SW 1271 (cell line): Measurements from ENCODE around the gene STAB1.

Source experiments
- DNase-seq, 2 experiments: peaks; one replicate each; lab custom pipeline; 2025; lab: John Stamatoyannopoulos, UW

STAB1 gene

DNA sequence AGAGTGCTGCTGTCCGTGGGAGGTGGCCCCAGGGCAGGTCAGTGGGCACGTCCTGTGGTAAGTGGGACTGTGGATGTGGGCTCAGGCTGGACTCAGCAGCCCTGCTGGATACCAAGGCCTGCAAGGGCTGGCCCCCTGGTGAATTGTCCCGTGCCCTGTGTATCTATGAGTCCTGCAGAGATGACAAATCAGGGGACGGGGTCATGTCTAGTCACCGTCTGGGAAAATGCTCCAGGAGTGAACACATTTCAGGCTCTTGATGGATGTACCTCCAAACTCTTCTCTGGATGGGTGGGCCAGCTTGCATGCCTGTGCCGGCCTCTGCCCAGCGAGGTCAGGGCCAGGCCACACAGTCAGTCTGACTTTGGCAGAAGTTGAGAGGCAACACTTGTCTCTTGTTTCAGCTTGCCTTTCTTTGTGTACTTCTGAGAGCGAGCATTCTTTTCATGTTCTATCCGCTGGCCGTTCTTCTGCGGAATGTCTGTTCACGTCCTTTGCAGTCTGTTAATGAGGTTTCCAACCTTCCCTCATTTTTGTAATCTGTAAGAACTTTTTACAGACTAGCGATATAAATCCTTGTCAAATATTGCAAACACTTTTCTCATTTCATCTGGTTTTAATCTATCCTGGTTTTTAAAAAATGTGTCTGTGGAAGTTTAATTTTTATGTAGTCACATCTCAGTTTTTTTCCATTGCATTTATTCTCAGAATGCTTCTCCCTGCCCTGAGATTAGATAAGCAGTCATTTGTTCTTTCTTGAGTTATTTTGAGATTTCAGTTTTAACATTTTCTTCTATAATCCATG is 11.4 kb upstream of the STAB1 start:
- DNase-seq: no peak

DNA sequence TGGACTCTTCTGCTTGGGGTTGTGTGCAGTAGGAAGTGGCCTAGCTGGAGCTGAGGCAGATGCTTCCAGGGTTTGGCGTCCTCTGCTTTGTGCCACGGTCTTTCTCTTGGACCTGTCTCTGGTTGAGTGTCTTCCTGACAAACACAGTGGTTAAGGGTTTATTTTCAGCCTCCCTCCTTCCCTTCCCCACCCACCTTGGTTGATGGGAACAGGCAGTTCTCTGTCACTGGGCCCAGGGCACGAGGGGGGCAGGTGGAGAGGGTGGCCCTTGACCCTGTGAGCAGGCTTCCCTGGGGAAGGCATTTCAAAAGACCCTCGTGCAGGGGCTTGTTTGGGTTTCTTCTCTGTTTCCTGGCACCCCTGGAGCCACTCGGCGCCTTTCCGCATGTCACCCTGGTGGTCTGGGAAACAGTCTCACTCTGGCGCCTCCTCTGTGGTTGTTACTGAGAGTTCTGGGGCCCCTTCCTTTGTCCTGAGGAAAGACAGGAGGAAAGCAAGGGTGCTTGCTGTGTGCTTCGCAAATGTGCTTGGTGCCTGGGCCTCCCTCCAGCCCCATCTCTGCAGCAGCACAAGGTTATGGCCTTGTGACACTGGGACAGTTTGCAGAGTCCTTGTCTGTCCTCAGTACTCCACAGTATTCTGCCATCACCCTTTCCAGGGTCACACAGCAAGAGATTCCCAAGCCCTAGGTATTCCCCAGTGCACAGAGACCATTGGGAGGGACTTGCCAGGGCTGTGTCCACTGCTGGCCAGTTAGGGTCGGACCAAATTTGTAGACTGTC is 10.3 kb upstream of the STAB1 start:
- no peak for DNase-seq

DNA sequence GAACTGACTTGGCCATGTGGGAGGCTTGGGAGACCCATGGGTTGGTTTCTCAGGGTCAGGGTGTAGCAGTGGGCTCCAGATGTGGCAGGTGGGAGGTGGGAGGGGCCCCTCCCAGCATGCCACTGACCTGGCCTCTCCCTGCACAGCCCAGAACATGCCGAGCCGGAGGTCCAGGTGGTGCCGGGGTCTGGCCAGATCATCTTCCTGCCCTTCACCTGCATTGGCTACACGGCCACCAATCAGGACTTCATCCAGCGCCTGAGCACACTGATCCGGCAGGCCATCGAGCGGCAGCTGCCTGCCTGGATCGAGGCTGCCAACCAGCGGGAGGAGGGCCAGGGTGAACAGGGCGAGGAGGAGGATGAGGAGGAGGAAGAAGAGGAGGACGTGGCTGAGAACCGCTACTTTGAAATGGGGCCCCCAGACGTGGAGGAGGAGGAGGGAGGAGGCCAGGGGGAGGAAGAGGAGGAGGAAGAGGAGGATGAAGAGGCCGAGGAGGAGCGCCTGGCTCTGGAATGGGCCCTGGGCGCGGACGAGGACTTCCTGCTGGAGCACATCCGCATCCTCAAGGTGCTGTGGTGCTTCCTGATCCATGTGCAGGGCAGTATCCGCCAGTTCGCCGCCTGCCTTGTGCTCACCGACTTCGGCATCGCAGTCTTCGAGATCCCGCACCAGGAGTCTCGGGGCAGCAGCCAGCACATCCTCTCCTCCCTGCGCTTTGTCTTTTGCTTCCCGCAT is 7.9 kb upstream of the STAB1 start:
- no peak for DNase-seq

DNA sequence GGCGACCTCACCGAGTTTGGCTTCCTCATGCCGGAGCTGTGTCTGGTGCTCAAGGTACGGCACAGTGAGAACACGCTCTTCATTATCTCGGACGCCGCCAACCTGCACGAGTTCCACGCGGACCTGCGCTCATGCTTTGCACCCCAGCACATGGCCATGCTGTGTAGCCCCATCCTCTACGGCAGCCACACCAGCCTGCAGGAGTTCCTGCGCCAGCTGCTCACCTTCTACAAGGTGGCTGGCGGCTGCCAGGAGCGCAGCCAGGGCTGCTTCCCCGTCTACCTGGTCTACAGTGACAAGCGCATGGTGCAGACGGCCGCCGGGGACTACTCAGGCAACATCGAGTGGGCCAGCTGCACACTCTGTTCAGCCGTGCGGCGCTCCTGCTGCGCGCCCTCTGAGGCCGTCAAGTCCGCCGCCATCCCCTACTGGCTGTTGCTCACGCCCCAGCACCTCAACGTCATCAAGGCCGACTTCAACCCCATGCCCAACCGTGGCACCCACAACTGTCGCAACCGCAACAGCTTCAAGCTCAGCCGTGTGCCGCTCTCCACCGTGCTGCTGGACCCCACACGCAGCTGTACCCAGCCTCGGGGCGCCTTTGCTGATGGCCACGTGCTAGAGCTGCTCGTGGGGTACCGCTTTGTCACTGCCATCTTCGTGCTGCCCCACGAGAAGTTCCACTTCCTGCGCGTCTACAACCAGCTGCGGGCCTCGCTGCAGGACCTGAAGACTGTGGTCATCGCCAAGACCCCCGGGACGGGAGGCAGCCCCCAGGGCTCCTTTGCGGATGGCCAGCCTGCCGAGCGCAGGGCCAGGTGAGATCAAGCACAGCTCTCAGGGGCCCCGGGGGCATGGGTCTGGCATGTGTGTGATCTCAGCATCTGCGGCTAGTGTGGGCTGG is 7.1 kb upstream of the STAB1 start:
- no peak for DNase-seq

DNA sequence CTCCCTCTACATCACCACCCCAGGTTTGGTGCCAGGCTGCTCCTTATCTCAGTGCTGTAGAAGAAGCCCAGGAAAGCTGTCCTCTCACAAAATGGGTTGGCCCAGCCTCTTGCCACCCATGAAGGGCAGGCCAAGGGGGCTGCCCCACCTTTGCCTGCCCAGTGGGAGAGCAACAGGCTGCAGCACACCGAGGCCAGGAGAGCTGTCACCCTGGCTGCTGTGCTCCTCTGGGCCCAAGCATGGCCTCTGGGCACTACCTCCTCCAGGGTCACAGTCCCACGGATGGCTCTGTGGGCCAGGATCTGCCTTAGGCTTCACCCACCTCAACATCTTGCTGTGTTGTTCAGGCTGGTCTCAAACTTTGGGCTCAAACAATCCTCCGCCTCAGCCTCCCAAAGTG is 6.4 kb upstream of the STAB1 start:
- DNase-seq: no peak

DNA sequence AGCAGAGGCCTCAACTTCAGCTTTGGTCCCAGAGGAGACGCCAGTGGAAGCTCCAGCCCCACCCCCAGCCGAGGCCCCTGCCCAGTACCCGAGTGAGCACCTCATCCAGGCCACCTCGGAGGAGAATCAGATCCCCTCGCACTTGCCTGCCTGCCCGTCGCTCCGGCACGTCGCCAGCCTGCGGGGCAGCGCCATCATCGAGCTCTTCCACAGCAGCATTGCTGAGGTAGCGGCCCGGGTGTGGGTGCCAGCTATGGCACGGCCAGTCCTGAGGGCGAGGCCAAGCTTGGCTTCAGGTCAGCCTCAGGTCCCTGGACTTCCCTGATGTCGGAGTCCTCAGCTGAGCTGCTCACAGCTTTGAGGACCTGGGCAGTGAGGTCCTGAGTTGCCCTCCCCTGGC is 5.7 kb upstream of the STAB1 start:
- DNase-seq: no peak

DNA sequence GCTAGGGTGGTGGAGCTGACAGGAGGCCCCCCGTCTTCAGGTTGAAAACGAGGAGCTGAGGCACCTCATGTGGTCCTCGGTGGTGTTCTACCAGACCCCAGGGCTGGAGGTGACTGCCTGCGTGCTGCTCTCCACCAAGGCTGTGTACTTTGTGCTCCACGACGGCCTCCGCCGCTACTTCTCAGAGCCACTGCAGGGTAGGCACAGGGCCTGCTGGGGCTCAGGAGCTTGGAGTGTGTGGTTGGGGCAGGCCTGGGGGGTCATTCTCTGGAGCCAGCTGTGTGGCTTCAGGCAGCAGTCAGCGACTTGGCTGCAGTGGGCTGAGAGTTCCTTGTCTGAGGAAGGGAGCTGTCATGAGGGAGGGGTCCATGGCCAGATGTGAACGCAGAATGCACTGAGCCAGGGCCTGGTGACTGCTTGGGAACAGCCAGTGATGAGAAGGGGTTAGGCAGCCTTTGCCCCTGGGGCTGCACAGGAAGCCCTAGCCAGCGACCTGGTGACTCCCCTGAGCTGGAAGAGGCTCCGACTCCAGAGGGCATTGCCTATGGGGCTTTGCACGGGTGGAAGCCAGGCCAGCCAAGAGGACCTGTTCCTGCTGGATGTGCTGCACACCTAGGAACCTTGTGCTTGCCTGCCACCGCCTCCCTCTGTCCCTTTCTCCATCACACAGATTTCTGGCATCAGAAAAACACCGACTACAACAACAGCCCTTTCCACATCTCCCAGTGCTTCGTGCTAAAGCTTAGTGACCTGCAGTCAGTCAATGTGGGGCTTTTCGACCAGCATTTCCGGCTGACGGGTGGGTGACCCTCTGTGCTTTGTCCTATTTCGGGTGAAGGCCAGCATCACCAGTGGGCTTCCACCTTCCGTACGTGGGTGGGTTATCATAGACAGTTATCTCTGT is 4.9 kb upstream of the STAB1 start:
- DNase-seq: no peak

DNA sequence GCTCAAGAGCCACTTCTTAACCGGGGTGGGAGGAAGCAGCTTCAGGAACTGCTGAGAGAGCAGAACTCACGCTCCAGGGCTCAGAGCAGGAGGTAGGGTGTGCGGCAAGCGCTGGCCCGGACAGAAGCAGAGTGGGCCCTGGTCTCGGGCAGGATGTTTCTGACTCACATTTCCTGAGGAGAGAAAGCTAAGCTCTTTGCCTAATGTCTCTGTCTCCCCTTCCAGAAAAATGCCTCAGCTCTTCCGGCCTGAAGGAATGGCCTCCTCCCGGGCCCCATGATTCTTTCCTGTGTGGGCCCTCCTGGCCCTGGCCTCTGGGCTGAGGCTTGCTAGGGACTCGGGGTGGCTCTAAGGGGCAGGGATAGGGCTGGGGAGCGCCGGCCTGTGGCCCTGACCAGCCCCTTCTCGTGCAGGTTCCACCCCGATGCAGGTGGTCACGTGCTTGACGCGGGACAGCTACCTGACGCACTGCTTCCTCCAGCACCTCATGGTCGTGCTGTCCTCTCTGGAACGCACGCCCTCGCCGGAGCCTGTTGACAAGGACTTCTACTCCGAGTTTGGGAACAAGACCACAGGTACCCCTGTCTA is 4.1 kb upstream of the STAB1 start:
- no peak for DNase-seq

DNA sequence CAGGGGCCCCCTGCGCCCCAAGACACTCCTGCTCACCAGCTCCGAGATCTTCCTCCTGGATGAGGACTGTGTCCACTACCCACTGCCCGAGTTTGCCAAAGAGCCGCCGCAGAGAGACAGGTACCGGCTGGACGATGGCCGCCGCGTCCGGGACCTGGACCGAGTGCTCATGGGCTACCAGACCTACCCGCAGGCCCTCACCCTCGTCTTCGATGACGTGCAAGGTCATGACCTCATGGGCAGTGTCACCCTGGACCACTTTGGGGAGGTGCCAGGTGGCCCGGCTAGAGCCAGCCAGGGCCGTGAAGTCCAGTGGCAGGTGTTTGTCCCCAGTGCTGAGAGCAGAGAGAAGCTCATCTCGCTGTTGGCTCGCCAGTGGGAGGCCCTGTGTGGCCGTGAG is 3.1 kb upstream of the STAB1 start:
- DNase-seq: no peak

DNA sequence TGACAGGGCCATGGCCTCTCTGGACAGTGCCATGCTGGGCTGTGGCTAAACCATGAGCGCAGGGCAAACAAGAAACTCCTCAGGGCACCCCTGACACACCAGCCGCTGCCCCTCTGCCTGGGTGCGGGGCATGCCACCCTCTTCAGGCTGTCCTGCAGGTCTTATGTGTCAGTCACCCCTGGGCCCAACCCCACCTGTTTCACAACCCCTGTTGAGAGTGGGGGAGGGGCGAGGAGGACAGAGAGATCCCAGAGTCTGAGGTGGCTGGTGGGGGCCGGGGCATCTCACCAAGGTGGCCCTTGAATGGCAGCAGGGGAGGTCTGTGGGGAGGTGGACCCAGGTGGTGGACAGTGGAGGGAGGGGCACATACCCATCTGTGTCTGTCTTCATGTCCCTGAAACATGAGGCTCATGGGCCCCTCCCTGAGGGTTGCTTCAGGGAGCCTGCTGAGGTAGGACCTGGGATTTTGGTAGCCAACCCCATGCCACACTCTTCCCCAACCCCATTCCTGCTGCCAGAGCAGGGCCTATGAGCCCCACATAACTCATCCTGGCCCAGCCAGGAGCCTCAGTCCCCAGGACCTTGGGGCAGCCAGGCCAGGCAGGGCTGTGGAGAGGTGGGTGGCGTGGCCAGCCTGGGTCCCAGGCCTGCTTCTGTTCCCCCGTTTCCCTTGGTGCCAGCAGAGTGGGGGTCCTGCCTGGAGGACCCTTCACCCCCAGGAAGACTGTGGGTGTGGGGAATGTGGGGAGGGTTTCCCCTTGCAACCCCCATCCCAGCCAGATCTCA is 1.7 kb upstream of the STAB1 start:
- DNase-seq: no peak

DNA sequence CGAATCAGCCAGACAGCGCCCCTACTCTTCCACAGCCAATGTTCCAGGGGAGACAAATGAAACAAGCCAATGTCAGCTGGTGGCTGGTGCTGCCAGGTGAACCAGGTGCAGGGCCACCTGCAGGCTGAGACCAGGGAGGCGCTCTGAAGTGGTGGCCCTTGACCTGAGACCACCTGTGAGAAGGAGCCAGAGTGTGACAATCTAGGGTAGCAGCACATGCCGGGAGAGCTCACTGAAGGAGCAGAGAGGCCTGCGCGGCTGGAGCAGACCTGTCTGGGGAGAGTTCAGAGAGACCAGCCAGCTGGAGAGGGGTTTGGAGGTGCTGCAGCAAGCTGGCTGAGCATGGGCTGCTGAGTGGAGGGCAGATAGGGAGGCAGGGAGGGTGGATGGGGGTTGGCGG is 693 bp upstream of the STAB1 start:
- DNase-seq: no peak

DNA sequence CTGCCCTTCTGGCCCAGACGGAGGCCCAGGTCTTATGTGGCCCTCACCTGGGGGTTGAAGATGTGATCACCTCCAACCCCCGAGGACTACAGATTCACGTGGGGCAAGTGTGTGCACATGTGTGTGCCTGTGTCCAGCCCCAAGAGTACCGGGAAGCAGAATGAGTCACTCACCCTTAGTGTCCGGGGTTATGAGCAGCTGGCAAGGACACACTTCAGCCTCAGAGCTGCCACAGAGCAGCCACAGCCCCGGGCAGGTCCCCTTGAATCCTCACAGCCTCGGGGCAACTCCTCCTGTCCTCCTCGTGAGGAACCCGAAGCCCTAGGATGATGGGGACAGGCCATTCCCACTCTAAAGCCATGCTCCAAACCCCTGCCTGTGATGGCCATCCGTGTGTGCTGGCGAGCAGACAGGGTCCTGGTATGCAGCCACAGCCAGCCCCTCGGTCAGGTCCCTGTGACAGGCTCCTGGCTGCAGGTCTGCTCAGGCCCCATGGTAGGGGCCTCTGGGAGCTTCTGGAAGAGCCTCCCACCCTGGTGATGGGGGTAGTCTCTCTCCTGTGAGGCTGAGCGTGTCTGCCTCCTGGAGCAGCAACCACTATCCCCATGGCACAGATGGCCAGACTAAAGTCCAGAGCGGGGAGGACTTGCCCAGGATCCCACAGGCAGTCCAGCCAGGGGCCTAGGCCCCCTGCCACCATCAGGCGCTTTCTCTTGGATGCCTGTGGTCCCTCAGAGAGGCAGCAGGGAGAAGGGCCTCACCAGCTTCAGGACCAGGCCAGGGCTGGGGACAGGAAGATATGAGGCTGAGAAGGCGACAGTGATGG is 852 bp downstream of the STAB1 start:
- no peak for DNase-seq

DNA sequence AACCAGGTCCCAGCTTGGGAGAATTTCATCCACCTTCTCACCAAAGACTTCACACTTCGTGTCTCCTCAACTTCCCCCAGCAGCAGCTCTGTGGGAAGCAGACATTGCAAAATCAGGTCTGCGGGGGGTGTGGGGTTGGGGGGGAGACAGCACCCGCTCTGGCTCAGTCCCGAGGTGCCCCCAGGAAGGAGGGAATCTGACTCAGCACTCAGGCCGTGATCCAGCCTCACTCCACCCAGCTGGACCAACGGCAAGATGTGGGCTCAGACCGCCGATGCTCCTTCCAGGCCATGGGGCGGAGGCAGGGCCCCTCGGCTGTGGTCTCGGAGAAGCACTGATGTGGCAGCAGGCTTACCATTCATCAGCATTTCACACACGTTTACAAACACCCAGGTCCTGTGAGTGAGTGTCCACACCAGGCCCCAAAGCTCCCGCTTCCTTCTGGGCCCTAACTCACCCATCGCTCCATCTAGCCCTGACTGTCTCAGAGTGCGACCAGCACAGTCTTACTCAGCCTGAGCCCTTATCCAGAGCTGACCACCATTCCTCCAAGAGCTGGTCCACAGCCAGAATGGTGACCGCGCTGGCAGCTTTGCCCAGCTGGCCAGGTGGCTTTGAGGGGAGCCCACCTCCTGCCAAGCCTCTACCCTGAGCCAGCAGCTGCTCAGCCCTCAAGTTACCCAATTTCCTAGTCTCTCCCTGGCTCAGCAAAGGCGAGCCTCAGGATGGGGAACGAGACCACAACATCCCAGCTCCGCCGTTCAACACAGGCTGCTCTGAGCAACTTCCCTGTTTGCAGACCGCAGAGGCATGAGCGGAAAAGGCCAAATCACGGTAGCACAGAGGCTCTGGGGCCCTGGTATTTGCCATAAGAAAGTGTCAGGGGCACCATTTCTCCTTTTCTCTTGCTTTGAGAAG is 3.3 kb downstream of the STAB1 start:
- no peak for DNase-seq

DNA sequence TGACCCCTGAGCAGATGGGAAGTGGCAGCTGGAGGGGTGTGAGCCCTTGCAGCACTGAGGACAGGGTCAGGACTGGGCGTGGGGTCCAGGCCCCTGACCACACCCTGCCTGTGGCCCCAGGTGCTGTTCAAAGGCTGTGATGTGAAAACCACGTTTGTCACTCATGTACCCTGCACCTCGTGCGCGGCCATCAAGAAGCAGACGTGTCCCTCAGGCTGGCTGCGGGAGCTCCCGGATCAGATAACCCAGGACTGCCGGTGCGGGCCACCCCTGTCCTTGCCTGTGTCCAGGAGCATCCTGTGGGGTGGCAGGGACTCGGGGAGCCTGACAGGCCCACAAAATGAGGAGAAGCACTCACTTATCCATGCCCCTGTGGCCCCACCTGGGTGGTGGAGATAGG is 5.9 kb downstream of the STAB1 start:
- DNase-seq: no peak

DNA sequence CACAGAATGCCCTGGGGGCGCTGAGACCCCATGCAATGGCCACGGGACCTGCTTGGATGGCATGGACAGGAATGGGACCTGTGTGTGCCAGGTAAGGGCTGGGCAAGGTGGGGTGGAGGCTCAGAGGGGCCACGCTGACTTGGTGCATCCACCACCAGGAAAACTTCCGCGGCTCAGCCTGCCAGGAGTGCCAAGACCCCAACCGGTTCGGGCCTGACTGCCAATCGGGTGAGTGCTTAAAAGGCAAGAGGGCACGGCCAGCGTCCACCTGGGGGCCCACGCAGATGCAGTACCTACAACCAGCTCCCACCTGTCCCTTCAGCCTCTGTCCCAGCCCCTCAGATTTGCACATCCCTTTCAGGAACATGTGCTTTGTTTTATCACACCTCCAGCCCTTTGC is 6.9 kb downstream of the STAB1 start:
- no peak for DNase-seq

DNA sequence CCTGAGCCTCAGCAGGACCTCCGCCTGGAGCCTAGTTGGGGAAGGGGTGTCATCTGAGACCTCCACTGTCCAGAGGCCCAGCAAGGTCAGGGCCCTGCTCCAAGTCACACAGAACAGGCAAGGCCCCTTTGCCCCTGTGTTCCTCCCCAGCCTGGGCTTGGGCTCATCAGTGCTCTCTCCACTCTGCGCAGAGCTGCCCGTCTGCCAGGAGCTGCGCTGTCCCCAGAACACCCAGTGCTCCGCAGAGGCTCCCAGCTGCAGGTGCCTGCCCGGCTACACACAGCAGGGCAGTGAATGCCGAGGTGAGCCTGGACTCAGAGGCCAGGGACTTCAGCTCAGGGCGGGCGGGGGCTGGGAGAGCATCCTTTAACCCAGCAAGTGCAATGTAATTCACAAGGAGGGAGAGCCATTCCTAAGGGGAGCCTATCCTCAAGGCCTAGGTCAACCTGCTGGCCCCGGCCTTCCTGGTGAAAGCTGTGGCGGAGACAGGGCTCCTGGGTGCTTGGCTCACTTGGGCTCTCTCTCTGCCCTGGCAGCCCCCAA is 7.7 kb downstream of the STAB1 start:
- DNase-seq: no peak

DNA sequence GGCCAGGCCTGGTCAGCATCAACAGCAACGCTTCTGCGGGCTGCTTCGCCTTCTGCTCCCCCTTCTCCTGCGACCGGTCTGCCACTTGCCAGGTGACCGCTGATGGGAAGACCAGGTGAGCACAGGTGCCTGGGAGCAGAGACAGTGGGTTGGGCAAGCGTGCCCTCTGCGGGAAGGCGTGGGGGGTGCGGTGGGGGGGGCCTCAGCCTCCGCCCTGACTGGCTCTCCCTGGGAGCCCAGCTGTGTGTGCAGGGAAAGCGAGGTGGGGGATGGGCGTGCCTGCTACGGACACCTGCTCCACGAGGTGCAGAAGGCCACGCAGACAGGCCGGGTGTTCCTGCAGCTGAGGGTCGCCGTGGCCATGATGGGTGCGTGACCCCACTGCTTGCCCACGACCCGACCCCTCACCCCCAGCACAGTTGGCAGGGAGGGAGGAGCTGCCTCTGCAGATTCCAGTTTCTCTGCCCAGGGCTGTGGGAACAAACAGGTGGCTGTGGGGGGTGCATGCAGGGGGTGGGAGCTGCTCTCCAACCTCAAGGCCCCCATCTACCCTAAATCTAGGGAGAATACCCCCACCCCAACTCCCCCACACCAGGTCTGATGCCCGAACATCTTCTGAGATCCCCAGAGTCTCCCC is 8.8 kb downstream of the STAB1 start:
- no peak for DNase-seq
